BLaER1 (cell line): ENCODE measurements around the gene PIH1D1.

Experiments
- H3K27ac ChIP-seq: shearing (Covaris generic); formaldehyde crosslinking; 2 replicates; pipeline ENCODE4 v1.8.1; 2022
- H3K27me3 ChIP-seq: shearing (Covaris generic); formaldehyde crosslinking; 2 replicates; pipeline ENCODE4 v1.8.1; 2022
- H3K36me3 ChIP-seq: shearing (Covaris generic); formaldehyde crosslinking; 2 replicates; pipeline ENCODE4 v1.8.1; 2022
- H3K4me1 ChIP-seq: shearing (Covaris generic); formaldehyde crosslinking; 2 replicates; pipeline ENCODE4 v1.8.1; 2022
- H3K4me2 ChIP-seq: shearing (Covaris generic); formaldehyde crosslinking; 2 replicates; pipeline ENCODE4 v1.8.1; 2022
- H3K4me3 ChIP-seq: shearing (Covaris generic); formaldehyde crosslinking; 2 replicates; pipeline ENCODE4 v1.8.1; 2022
- H3K9ac ChIP-seq: shearing (Covaris generic); formaldehyde crosslinking; 2 replicates; pipeline ENCODE4 v1.8.1; 2022
- H3K9me3 ChIP-seq: shearing (Covaris generic); formaldehyde crosslinking; 2 replicates; pipeline ENCODE4 v1.8.1; 2022
- H4K20me1 ChIP-seq: shearing (Covaris generic); formaldehyde crosslinking; 2 replicates; pipeline ENCODE4 v1.8.1; 2022
- Cebpa-rat ChIP-seq: shearing (Covaris generic); IDR thresholded peaks from 2 replicates; pipeline ENCODE4 v1.8.1; 2022

Gene PIH1D1

GRCh38 chr19:49396738-49397505 is 54.7 kb downstream of the PIH1D1 start:
- Histone ChIP-seq H3K36me3 (no peaks in the 10 kb centered on the region), H3K4me3 (no peak overlapping the region), H3K9me3 (no peaks in the 10 kb centered on the region), H3K4me1 (peaks cover 57% of the 10 kb centered on the region), H4K20me1 (no peaks in the 10 kb centered on the region), H3K9ac (no peak overlapping the region), H3K27me3 (peaks cover 5% of the 10 kb centered on the region; the same call in 1 of the 2 replicates), H3K4me2 (peak overlapping the region; percentile 58), H3K27ac (no peak overlapping the region)
- TF ChIP-seq Cebpa-rat, result no peak
